Right lobe of liver (tissue), 6 donors: Measurements from ENCODE around the gene ELAC2. TPM values are rescaled to one million over a fixed set of nuclear protein-coding genes. Genes with fewer than 3 reads are reported as not detected.

Experiments
- ATAC-seq, 4 donors: fragments of 200-7000 bp; cut with Tn5 transposase; one replicate each; pipeline ENCODE4 v1.9.1; 2020; ENCODE audit warnings: mild to moderate bottlenecking in 4 of 4, moderate library complexity in 4 of 4
- DNase-seq, 3 donors: peaks; one replicate each; pipeline ENCODE4 v3.0.0-alpha.2; 2020
- H3K27ac ChIP-seq, 3 donors: fragments of 200-600 bp; one replicate each; pipeline ENCODE4 v1.8.0; 2022
- H3K27me3 ChIP-seq, 2 donors: fragments of 200-600 bp; one replicate each; pipeline ENCODE4 v1.8.0; 2022
- H3K36me3 ChIP-seq, 4 donors: fragments of 200-600 bp; sonication (generic) in 1 of 4; one replicate each; pipeline versions ENCODE4 v1.5.1 to v1.8.0; 2017 to 2022; ENCODE audit warnings: control low read depth in 1 of 4
- H3K4me1 ChIP-seq, 4 donors: fragments of 200-600 bp; sonication (generic) in 1 of 4; one replicate each; pipeline versions ENCODE4 v1.5.1 to v1.8.0; 2017 to 2022; ENCODE audit warnings: control low read depth in 1 of 4
- H3K4me3 ChIP-seq, 3 donors: fragments of 200-600 bp; one replicate each; pipeline ENCODE4 v1.8.0; 2022
- H3K9me3 ChIP-seq, 4 donors: fragments of 200-600 bp; sonication (generic) in 1 of 4; one replicate each; pipeline versions ENCODE4 v1.5.1 to v1.8.0; 2017 to 2022; ENCODE audit warnings: control low read depth in 1 of 4
- CTCF ChIP-seq, 4 donors: fragments of 200-600 bp in 3 of 4; fragments of 450-650 bp in 1 of 4; IDR thresholded peaks; one replicate each; pipeline versions ENCODE4 v1.5.1 to v1.8.0; 2016 to 2022; ENCODE audit warnings: antibody characterized with exemption in 4 of 4, mild to moderate bottlenecking in 2 of 4
- POLR2A ChIP-seq: fragments of 450-650 bp; IDR thresholded peaks from one replicate; pipeline ENCODE4 v1.6.1; 2017; ENCODE audit warnings: antibody characterized with exemption, mild to moderate bottlenecking
- WGBS: methylation state at CpG from one replicate; pipeline ENCODE4 v1.1.6; 2018; ENCODE audit warnings: low coverage, low lambda C conversion rate; ENCODE audit not compliant: insufficient coverage; ENCODE audit errors: missing lambda C conversion rate; 5-methylcytosine and 5-hydroxymethylcytosine counted together
- intact Hi-C, 2 donors: fragments of 100-400 bp; cut with DNase I; formaldehyde crosslinking; loops; one replicate each; pipeline versions ENCODE4 v1.11.2 to v1.14.1; 2022
- total RNA-seq, 6 experiments: library from RNA; depleted of rRNA in 2 of 6; stranded (reverse); fragments of >200 nt in 2 of 6; fragmentation: NEBNext Ultra II Directional in 3 of 6; extraction: Animal tissue kit (Norgen Biotek cat#: 25700) in 3 of 6; gene quantifications; one replicate each; pipeline versions ENCODE4 v1.1.0 to v1.2.4, GENCODE V29; 2016 to 2023
- donor health status: DM: no; HTN: yes; CAD: no.
- donor health status: DM: no; HTN: no; CAD: no.
- donor health status: DM: no; HTN: no; CAD: no.
- donor health status: DM: no; HTN: yes; CAD: no.
- donor health status: DM: no; HTN: yes; CAD: no.

ELAC2 gene
- total RNA-seq, 6 experiments from 2014 or later = 28.7 to 72.8 (median 36.2) TPM

DNA sequence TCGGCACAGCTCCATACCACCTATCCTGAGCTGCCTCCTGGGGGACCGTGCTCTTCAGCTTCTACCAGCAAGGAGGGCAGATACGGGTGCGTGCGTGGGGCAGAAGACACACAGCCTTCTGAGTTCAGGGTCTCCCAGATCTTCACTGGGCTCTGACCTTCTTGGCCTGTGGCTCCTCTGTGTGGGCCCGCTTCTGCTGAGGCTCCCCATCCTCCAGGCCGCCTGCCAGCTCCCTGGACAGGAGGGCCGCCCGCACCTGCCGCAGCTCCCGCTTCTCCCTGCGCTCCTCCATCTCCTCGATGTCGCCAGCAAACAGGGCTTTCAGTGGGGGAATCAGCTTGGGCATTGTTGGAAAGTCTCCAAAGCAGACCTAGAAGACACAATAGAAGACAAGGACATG, 25.2 kb downstream of the ELAC2 start:
- Histone ChIP-seq H3K4me1 (peaks cover 0 to 17% (median 8%) of the 10 kb centered on the region in 4 donors), H3K27me3 (no peaks in the 10 kb centered on the region), H3K27ac (no peak overlapping the region), H3K9me3 (no peaks in the 10 kb centered on the region), H3K4me3 (no peak overlapping the region), H3K36me3 (peaks cover 0 to 65% (median 30%) of the 10 kb centered on the region in 4 donors)
- no peak for TF ChIP-seq POLR2A
- no peak for TF ChIP-seq CTCF (IDR thresholded peaks at IDR 0.05)
- intact Hi-C loops = no loop called here
- 96% methylated on average over 11 of the region's 14 CpGs for WGBS
- no peak for ATAC-seq
- DNase-seq = no peak

DNA sequence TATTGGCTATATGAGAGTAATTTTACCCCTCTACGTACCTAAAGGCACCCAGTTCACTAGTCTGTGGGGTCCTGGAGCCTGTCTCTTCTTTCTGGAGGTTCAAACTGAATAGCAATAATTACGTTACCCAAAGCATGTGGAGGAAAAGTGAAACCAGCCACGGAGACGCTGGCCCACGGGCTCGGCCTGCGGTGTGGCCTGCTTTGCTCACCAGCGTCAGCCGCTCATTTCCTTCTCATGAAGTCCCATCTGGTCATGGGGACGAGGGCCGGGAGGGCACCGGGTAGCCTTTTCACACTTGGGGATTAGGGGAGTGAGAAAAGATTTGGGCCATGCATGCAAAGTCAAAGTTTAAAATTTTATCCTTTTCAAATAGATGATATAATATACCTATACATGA, 26.9 kb downstream of the ELAC2 start:
- no peak for DNase-seq

GRCh38 chr17:12990041-12990808, 27.6 kb downstream of the ELAC2 start:
- Histone ChIP-seq H3K4me3 (peak overlapping the region in 2 of 3 donors; percentile 9 to 11), H3K9me3 (no peaks in the 10 kb centered on the region), H3K4me1 (peaks cover 0 to 20% (median 8%) of the 10 kb centered on the region in 4 donors), H3K27ac (peak overlapping the region; percentile 47 to 91 (median 82)), H3K27me3 (no peaks in the 10 kb centered on the region), H3K36me3 (peaks cover 0 to 40% (median 18%) of the 10 kb centered on the region in 4 donors)
- ATAC-seq (peak; percentile 92 to 95 (median 94)), DNase-seq (peak; percentile 92 to 98 (median 96))
- WGBS = 21% methylated on average over 22 of the region's 25 CpGs
- TF ChIP-seq POLR2A (no peak), CTCF (IDR thresholded peaks at IDR 0.05) (no peak)
- intact Hi-C loops = no loop called here

More for the DNA sequence above, 26.9 kb downstream of the ELAC2 start:
- WGBS = 71% methylated on average over 12 of the region's 12 CpGs
- TF ChIP-seq POLR2A (no peak), CTCF (IDR thresholded peaks at IDR 0.05) (no peak)
- Histone ChIP-seq H3K27ac (peak overlapping the region; percentile 47 to 84 (median 82)), H3K36me3 (peaks cover 0 to 47% (median 22%) of the 10 kb centered on the region in 4 donors), H3K9me3 (no peaks in the 10 kb centered on the region), H3K27me3 (no peaks in the 10 kb centered on the region), H3K4me1 (peaks cover 0 to 17% (median 8%) of the 10 kb centered on the region in 4 donors), H3K4me3 (peak overlapping the region in 1 of 3 donors; percentile 9)
- intact Hi-C loops = no loop called here
- peak in 2 of 4 donors; percentile 3 to 10 for ATAC-seq

DNA sequence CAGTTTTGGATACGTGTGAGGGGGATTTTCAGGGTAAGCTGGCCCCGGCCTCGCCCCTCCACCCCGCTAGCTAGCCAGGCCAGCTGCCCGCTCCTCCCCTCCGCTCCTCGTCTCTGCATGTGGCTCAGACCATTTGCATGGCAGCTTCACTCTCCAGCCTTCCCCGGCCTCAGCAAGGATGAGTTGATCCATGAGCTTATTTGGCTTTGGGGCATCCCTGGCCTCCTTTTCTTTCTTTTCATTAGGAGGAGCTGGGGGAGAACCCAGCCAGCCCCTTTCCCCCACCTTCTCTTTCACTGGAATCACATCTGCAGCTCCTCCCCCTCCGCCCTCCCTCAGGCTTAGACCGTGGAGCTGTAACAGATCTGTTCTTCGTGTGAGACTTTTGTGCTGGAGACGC, 30.7 kb downstream of the ELAC2 start:
- no peak overlapping the region for H3K27ac ChIP-seq
- H3K36me3 ChIP-seq = peaks cover 0 to 9% (median 4%) of the 10 kb centered on the region in 4 donors
- H3K9me3 ChIP-seq = no peaks in the 10 kb centered on the region
- DNase-seq = no peak
- H3K4me3 ChIP-seq = no peak overlapping the region
- H3K4me1 ChIP-seq = peaks cover 0 to 32% (median 13%) of the 10 kb centered on the region in 4 donors
- TF ChIP-seq POLR2A (no peak), CTCF (IDR thresholded peaks at IDR 0.05) (no peak)
- WGBS = 80% methylated on average over 7 of the region's 12 CpGs
- no peaks in the 10 kb centered on the region for H3K27me3 ChIP-seq
- no peak for ATAC-seq
- intact Hi-C loops = no loop called here
